A549 (cell line): Measurements from ENCODE around the gene CFAP73. TPM values are rescaled to one million over a fixed set of nuclear protein-coding genes. Genes with fewer than 3 reads are reported as not detected.

ENCODE experiments used
- ATAC-seq, 2 experiments: fragments of 200-7000 bp in 1 of 2; fragments of >200 bp in 1 of 2; cut with Nextera tagmentation in 1 of 2; cut with Tn5 transposase in 1 of 2; 3 replicates each; pipeline versions ENCODE4 v1.8.0 to v1.9.1; 2018 to 2020; ENCODE audit warnings: mild to moderate bottlenecking in 1 of 2, moderate library complexity in 1 of 2
- CTCF ChIA-PET: fragments of 300-600 bp; sonication (Branson Sonifier 250); formaldehyde crosslinking; extraction: SDS; loops from one replicate; lab custom pipeline; 2021; ENCODE audit warnings: antibody characterized with exemption, inconsistent platforms; lab: Yijun Ruan, JAX
- POLR2A ChIA-PET: fragments of 350-600 bp; formaldehyde crosslinking; extraction: SDS; loops from one replicate; lab custom pipeline; 2021; ENCODE audit warnings: antibody characterized with exemption, inconsistent platforms; lab: Yijun Ruan, JAX
- DNase-seq, 2 experiments: peaks; one replicate each; pipeline versions ENCODE4 v3.0.0 to v3.0.0-alpha.2; 2011 to 2016; ENCODE audit warnings: low read depth in 1 of 2, low spot score in 1 of 2
- FAIRE-seq: peaks from 2 replicates; lab custom pipeline; 2011; peaks lifted over from hg19 to GRCh38; lab: Jason Lieb, UNC
- H3K27ac ChIP-seq, 2 experiments: fragments of >200 bp; sonication (Bioruptor Twin); formaldehyde crosslinking; 3 replicates each; pipeline ENCODE4 v1.5.1; 2016 to 2017
- H3K4me1 ChIP-seq: fragments of >200 bp; sonication (Bioruptor Twin); formaldehyde crosslinking; 3 replicates; pipeline ENCODE4 v1.6.1; 2016
- H3K4me2 ChIP-seq: fragments of >200 bp; sonication (Bioruptor Twin); formaldehyde crosslinking; 3 replicates; pipeline ENCODE4 v1.6.1; 2016
- H3K4me3 ChIP-seq: fragments of >200 bp; sonication (Bioruptor Twin); formaldehyde crosslinking; 3 replicates; pipeline ENCODE4 v1.5.1; 2016
- H3K9me3 ChIP-seq: fragments of >200 bp; sonication (Bioruptor Twin); formaldehyde crosslinking; 3 replicates; pipeline ENCODE4 v1.6.1; 2016
- BCL3 ChIP-seq: fragments of >200 bp; sonication (Bioruptor Twin); formaldehyde crosslinking; IDR thresholded peaks from 3 replicates; pipeline ENCODE4 v1.6.1; 2016
- CEBPB ChIP-seq, 2 experiments: fragments of >200 bp in 1 of 2; sonication (Bioruptor Twin) in 1 of 2; formaldehyde crosslinking in 1 of 2; IDR thresholded peaks; 2 replicates each; pipeline ENCODE4 v1.6.1; 2012 to 2016
- CHD2 ChIP-seq: fragments of 150-350 bp; IDR thresholded peaks from 2 replicates; pipeline ENCODE4 v1.6.1; 2014; ENCODE audit warnings: low read length; ENCODE audit not compliant: partially characterized antibody
- CTCF ChIP-seq: fragments of >200 bp; sonication (Bioruptor Twin); formaldehyde crosslinking; IDR thresholded peaks from 3 replicates; pipeline ENCODE4 v1.5.1; 2016
- EHF ChIP-seq: fragments of 250-450 bp; sonication (Bioruptor Pico); IDR thresholded peaks from 2 replicates; pipeline ENCODE4 v1.5.0; 2020; ENCODE audit warnings: mild to moderate bottlenecking
- EP300 ChIP-seq, 2 experiments: fragments of >200 bp; sonication (Bioruptor Twin); formaldehyde crosslinking; IDR thresholded peaks; 2 replicates in 1 of 2; 3 replicates in 1 of 2; pipeline ENCODE4 v1.6.1; 2016 to 2017
- FOSL2 ChIP-seq, 2 experiments: fragments of 450-650 bp in 1 of 2; fragments of >200 bp in 1 of 2; sonication (Bioruptor Twin) in 1 of 2; formaldehyde crosslinking; IDR thresholded peaks; 2 replicates each; pipeline versions ENCODE4 v1.5.0 to v1.6.1; 2016 to 2020; ENCODE audit warnings: mild to moderate bottlenecking in 1 of 2, moderate library complexity in 1 of 2
- GATA3 ChIP-seq: IDR thresholded peaks from 2 replicates; pipeline ENCODE4 v1.6.1; 2012; ENCODE audit warnings: borderline replicate concordance
- HDAC2 ChIP-seq: fragments of 200-600 bp; sonication (generic); IDR thresholded peaks from 2 replicates; pipeline ENCODE4 v1.6.1; 2016
- KDM1A ChIP-seq: fragments of 200-600 bp; sonication (generic); IDR thresholded peaks from 2 replicates; pipeline ENCODE4 v1.6.1; 2016; ENCODE audit warnings: low read depth, mild to moderate bottlenecking
- NPAS2 ChIP-seq: fragments of 250-450 bp; sonication (Bioruptor Pico); IDR thresholded peaks from 2 replicates; pipeline ENCODE4 v1.8.0; 2022; ENCODE audit warnings: mild to moderate bottlenecking, moderate library complexity, borderline replicate concordance
- POLR2A ChIP-seq: IDR thresholded peaks from 2 replicates; pipeline ENCODE4 v1.6.1; 2012; ENCODE audit warnings: mild to moderate bottlenecking, low read length
- RAD21 ChIP-seq, 2 experiments: fragments of >200 bp in 1 of 2; sonication (Bioruptor Twin) in 1 of 2; formaldehyde crosslinking in 1 of 2; IDR thresholded peaks in 1 of 2; conservative IDR thresholded peaks in 1 of 2; 2 replicates in 1 of 2; 3 replicates in 1 of 2; pipeline ENCODE4 v1.6.1; 2012 to 2018; ENCODE audit warnings: inconsistent platforms in 1 of 2
- REST ChIP-seq: fragments of 200-600 bp; sonication (generic); IDR thresholded peaks from 2 replicates; pipeline ENCODE4 v1.6.1; 2016; ENCODE audit warnings: antibody characterized with exemption, mild to moderate bottlenecking, moderate library complexity
- TFCP2L1 ChIP-seq: fragments of 250-450 bp; sonication (Bioruptor Pico); IDR thresholded peaks from 2 replicates; pipeline ENCODE4 v1.5.0; 2021; ENCODE audit warnings: mild to moderate bottlenecking
- ZC3H11A ChIP-seq: fragments of 450-650 bp; IDR thresholded peaks from 2 replicates; pipeline ENCODE4 v1.6.1; 2014; ENCODE audit warnings: antibody characterized with exemption, mild to moderate bottlenecking
- ZFP36 ChIP-seq: fragments of 450-650 bp; IDR thresholded peaks from 2 replicates; pipeline ENCODE4 v1.6.1; 2014; ENCODE audit warnings: borderline replicate concordance; ENCODE audit not compliant: partially characterized antibody
- ZSCAN20 ChIP-seq: fragments of 250-450 bp; sonication (Bioruptor Pico); IDR thresholded peaks from 2 replicates; pipeline ENCODE4 v1.8.0; 2022; ENCODE audit warnings: mild to moderate bottlenecking, moderate library complexity
- WGBS: methylation state at CpG from one replicate; pipeline ENCODE4 v1.1.6; 2017; ENCODE audit errors: missing lambda C conversion rate; 5-methylcytosine and 5-hydroxymethylcytosine counted together
- polyA plus RNA-seq, 4 experiments: library from polyadenylated mRNA; depleted of rRNA in 3 of 4; stranded (reverse); fragments of >200 nt; fragmentation: RNase III in 1 of 4; extraction: RNeasy Plus Mini Kit Qiagen cat#74134 plus additional on column Dnase treatment in 1 of 4; gene quantifications; 2 replicates in 3 of 4; 3 replicates in 1 of 4; pipeline ENCODE4 v1.2.3, GENCODE V29; 2011 to 2017

CFAP73 gene
- polyA plus RNA-seq, 2 of the 4 experiments (the other 2 are of a cell fraction) = 0.05 TPM; not detected in 1

- TF ChIP-seq CTCF (no peak), ZSCAN20 (CRISPR knock-in tag) (no peak), TFCP2L1 (CRISPR knock-in tag) (no peak), POLR2A (no peak), GATA3 (no peak), REST (no peak), CHD2 (no peak), EHF (no peak), HDAC2 (no peak)
- TF ChIP-seq, all 56 proteins: peak for 0
Observed at GRCh38 chr12:113179023-113179422, 29.5 kb downstream of the CFAP73 start (continued).

- WGBS = 59% methylated on average over 4 of the region's 4 CpGs
Observed at GRCh38 chr12:113180333-113180732, 30.8 kb downstream of the CFAP73 start.

GRCh38 chr12:113181975-113182374 lies 32.5 kb downstream of the CFAP73 start:
- ChIA-PET POLR2A (no interaction called here), CTCF (interaction anchor here (0.7 to 1.4 kb wide), 3 partner anchors 9 to 134 kb away, joined by 3 to 4 read pairs (median 3); no protein-coding TSS in a partner anchor)
- no peak overlapping the region for H3K4me3 ChIP-seq
- no peak overlapping the region for H3K4me2 ChIP-seq
- H3K4me1 ChIP-seq = peaks cover 17% of the 10 kb centered on the region
- H3K9me3 ChIP-seq = peaks cover 8% of the 10 kb centered on the region; the same call in 2 of the 3 replicates
- no peak overlapping the region for H3K27ac ChIP-seq
- TF ChIP-seq ZFP36 (no peak), BCL3 (no peak), RAD21 (conservative IDR thresholded peaks at IDR 0.05 in 1 of 2, IDR thresholded peaks at IDR 0.05 in 1 of 2) (no peak), NPAS2 (no peak), EP300 (IDR thresholded peaks at IDR 0.05) (no peak), KDM1A (no peak), ZC3H11A (no peak)
- WGBS = 88% methylated on average over 3 of the region's 3 CpGs
- ATAC-seq (no peak), FAIRE-seq (no peak), DNase-seq (no peak)

More at GRCh38 chr12:113180333-113180732, 30.8 kb downstream of the CFAP73 start:
- TF ChIP-seq FOSL2 (IDR thresholded peaks at IDR 0.05) (no peak), FOSL2 (CRISPR knock-in tag; IDR thresholded peaks at IDR 0.05) (peak; percentile 47), CEBPB (IDR thresholded peaks at IDR 0.05) (no peak)
- Histone ChIP-seq H3K27ac (no peak overlapping the region), H3K4me1 (peaks cover 9% of the 10 kb centered on the region; the same call in 1 of the 3 replicates), H3K4me2 (no peak overlapping the region), H3K4me3 (no peak overlapping the region), H3K9me3 (peaks cover 11% of the 10 kb centered on the region; the same call in 2 of the 3 replicates)
- ChIA-PET CTCF (interaction anchor here (1.2 to 3.7 kb wide), 4 partner anchors 13 to 131 kb away, joined by 3 to 18 read pairs (median 4); no protein-coding TSS in a partner anchor), POLR2A (interaction anchor here (0.5 kb wide), 1 partner anchor 14 kb away, joined by 5 read pairs; no protein-coding TSS in a partner anchor)
- FAIRE-seq = no peak
- no peak for ATAC-seq
- no peak for DNase-seq
